LNCAP (cell line): ENCODE results near the gene NONO.

Experiments
- TF ChIP-seq, protein P1 (sequence below): fragments of 450-650 bp; IDR thresholded peaks from 2 replicates; pipeline ENCODE4 v1.5.1; 2017; ENCODE audit warnings: mild to moderate bottlenecking

NONO gene

GRCh38 chrX:71250841-71251240, 32.6 kb upstream of the NONO start:
- TF ChIP-seq, protein P1, sequence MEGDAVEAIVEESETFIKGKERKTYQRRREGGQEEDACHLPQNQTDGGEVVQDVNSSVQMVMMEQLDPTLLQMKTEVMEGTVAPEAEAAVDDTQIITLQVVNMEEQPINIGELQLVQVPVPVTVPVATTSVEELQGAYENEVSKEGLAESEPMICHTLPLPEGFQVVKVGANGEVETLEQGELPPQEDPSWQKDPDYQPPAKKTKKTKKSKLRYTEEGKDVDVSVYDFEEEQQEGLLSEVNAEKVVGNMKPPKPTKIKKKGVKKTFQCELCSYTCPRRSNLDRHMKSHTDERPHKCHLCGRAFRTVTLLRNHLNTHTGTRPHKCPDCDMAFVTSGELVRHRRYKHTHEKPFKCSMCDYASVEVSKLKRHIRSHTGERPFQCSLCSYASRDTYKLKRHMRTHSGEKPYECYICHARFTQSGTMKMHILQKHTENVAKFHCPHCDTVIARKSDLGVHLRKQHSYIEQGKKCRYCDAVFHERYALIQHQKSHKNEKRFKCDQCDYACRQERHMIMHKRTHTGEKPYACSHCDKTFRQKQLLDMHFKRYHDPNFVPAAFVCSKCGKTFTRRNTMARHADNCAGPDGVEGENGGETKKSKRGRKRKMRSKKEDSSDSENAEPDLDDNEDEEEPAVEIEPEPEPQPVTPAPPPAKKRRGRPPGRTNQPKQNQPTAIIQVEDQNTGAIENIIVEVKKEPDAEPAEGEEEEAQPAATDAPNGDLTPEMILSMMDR: no peak

- TF ChIP-seq, protein P1: no peak
These were observed 31.9 kb upstream of the NONO start for GRCh38 chrX:71251466-71251973.

DNA sequence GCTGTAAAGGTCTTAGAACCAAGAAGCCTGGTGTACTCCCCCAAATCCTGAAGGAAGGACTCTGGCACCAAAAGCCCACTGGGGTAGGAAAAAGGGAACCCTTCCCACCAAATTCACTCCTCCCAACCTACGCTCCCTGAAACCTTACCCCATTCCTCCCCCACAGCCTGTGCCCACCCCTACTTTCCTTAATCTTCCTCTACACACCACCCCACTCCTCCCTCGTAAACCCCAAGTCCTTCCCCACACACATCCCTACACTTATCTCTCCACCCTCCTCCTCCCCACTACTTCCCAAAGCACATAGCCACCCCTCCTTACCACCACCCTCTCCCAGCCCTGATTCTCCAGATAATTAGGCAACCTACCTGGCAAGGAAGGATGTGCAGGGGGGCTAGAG, 31.2 kb upstream of the NONO start:
- TF ChIP-seq, protein P1: no peak

- TF ChIP-seq, protein P1: peak; percentile 37; the same call in 1 of the 2 replicates
These were observed 30.0 kb upstream of the NONO start for GRCh38 chrX:71253253-71254091.

DNA sequence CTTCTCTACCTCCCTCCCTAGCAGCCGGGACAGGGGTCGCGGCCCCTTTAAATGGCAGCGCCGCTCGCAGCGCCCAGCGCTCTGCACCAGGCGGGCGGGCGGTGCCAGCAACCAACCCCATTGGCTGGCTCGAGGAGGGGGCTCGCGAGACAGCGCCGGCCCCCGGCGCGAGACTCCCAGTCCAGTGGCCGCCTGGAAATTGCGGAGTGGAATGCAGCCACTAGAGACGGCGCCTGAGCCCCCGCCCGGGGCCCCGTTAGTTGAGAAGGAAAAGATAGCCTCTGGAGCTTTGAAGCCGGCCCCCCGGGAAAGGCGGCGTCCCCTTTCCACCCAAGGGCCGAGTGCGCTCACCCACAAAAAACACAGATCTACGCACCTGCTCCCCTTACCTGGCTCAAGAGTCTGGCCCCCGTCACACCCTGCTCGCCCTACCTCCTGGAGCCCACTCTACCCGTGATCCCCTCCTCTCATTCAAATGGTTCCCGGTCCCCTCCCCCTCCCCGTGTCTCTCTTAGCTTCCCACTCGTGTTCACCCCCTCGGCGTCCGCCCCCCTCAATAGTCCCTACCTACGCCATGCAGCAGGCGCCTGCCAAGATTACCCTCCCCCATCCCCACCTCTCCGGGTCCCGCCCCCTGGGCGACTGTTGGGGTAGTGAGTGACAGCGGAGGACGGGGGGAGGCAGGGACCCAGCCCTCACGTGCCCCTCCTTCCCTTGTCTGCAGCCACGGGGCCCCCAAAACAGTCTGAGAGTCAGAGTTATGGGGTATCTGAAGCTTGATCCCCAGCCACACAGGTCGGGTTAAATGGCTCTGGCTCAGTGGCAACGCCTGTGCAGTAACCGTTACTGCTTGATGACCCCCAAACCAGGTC, 29.1 kb upstream of the NONO start, which contains the start of gene ZMYM3:
Gene ZMYM3, minus strand, starts transcription at position 49 of the 872 bp plus-strand sequence. CDS start 885 bp downstream, outside the sequence.
- TF ChIP-seq, protein P1: no peak

- TF ChIP-seq, protein P1: no peak
These were observed 27.4 kb upstream of the NONO start for GRCh38 chrX:71256051-71256450.

- TF ChIP-seq, protein P1: no peak
These were observed 26.6 kb upstream of the NONO start for GRCh38 chrX:71256856-71257255.
